SH-SY5Y (cell line): ENCODE measurements around the gene DBP.

Experiments used
- GATA2 ChIP-seq: IDR thresholded peaks from 2 replicates; pipeline ENCODE4 v1.6.1; 2011; ENCODE audit warnings: mild to moderate bottlenecking, low read depth, low read length
- GATA3 ChIP-seq: IDR thresholded peaks from 2 replicates; pipeline ENCODE4 v1.6.1; 2011; ENCODE audit warnings: low read depth, mild to moderate bottlenecking, low read length, moderate library complexity

GRCh38 chr19:48663667-48664066 lies 26.5 kb upstream of the DBP start:
- TF ChIP-seq GATA2 (no peak), GATA3 (no peak)
